HepG2 (cell line): ENCODE measurements around the gene MXD1. TPM values are rescaled to one million over a fixed set of nuclear protein-coding genes. Genes with fewer than 3 reads are reported as not detected.

Experiments
- ATAC-seq: fragments of 200-7000 bp; cut with Tn5 transposase; 3 replicates; pipeline ENCODE4 v1.9.1; 2020; ENCODE audit warnings: mild to moderate bottlenecking, moderate library complexity
- BruUV-seq: library from RNA; stranded (reverse); fragments of 400-500 nt; replicated peaks from 2 replicates; lab custom pipeline; 2021; lab: Mats Ljungman, UMichigan
- CTCF ChIA-PET: fragments of 300-600 bp; formaldehyde crosslinking; extraction: SDS; loops from one replicate; lab custom pipeline; 2021; ENCODE audit warnings: low total read pairs, inconsistent platforms, low intra/inter-chr PET ratio; lab: Yijun Ruan, JAX
- POLR2A ChIA-PET: fragments of 350-600 bp; sonication (Branson Sonifier 250); formaldehyde crosslinking; loops from one replicate; lab custom pipeline; 2020; ENCODE audit warnings: antibody characterized with exemption, inconsistent platforms; lab: Yijun Ruan, JAX
- DNase-seq: peaks from one replicate; pipeline ENCODE4 v3.0.0-alpha.2; 2015; ENCODE audit warnings: low spot score
- FAIRE-seq: peaks from 3 replicates; lab custom pipeline; 2011; peaks lifted over from hg19 to GRCh38; lab: Jason Lieb, UNC
- H2AFZ ChIP-seq: one replicate; pipeline ENCODE4 v1.6.1; 2011; ENCODE audit warnings: low read length, inconsistent platforms
- H3K27ac ChIP-seq: fragments of 300-600 bp; 3 replicates; pipeline ENCODE4 v1.8.0; 2011; ENCODE audit warnings: mixed run types, mild to moderate bottlenecking, mixed read lengths, low read length, inconsistent platforms; ENCODE audit not compliant: insufficient read depth; ENCODE audit errors: extremely low read length
- H3K27me3 ChIP-seq, 2 experiments: fragments of 200-600 bp in 1 of 2; 2 replicates in 1 of 2; 3 replicates in 1 of 2; pipeline versions ENCODE4 v1.6.0 to v1.8.0; 2011; ENCODE audit warnings: low read length in 2 of 2, mild to moderate bottlenecking in 2 of 2, moderate library complexity in 2 of 2, inconsistent platforms in 1 of 2; ENCODE audit not compliant: insufficient read depth in 2 of 2, control insufficient read depth in 1 of 2
- H3K36me3 ChIP-seq, 2 experiments: fragments of 200-600 bp in 1 of 2; replicated peaks in 1 of 2; 2 replicates in 1 of 2; 3 replicates in 1 of 2; pipeline versions ENCODE4 v1.5.1 to v1.8.0; 2011; ENCODE audit warnings: low read length in 2 of 2, inconsistent platforms in 1 of 2; ENCODE audit not compliant: insufficient read depth in 2 of 2, control insufficient read depth in 1 of 2
- H3K4me1 ChIP-seq: 2 replicates; pipeline ENCODE4 v1.5.1; 2012; ENCODE audit warnings: low read length, inconsistent platforms; ENCODE audit not compliant: insufficient read depth
- H3K4me2 ChIP-seq: 2 replicates; pipeline ENCODE4 v1.6.0; 2011; ENCODE audit warnings: low read depth, low read length, inconsistent platforms
- H3K4me3 ChIP-seq, 3 experiments: fragments of 200-600 bp in 1 of 3; sonication (generic), shearing (Covaris generic) in 1 of 3; replicated peaks in 1 of 3; 2 replicates each; pipeline ENCODE4 v1.5.1; 2011 to 2016; ENCODE audit warnings: low read length in 3 of 3, inconsistent platforms in 2 of 3, low read depth in 2 of 3, mild to moderate bottlenecking in 2 of 3, control low read depth in 1 of 3, mixed read lengths in 1 of 3; ENCODE audit not compliant: insufficient read depth in 1 of 3
- H3K79me2 ChIP-seq: one replicate; pipeline ENCODE4 v1.6.1; 2011; ENCODE audit warnings: low read length, inconsistent platforms; ENCODE audit not compliant: insufficient read depth
- H3K9ac ChIP-seq: 2 replicates; pipeline ENCODE4 v1.6.0; 2011; ENCODE audit warnings: mild to moderate bottlenecking, low read depth, low read length, inconsistent platforms; ENCODE audit not compliant: insufficient read depth
- H3K9me3 ChIP-seq: 2 replicates; pipeline ENCODE4 v1.5.1; 2012; ENCODE audit warnings: mild to moderate bottlenecking, low read length
- H4K20me1 ChIP-seq: 2 replicates; pipeline ENCODE4 v1.6.0; 2011; ENCODE audit warnings: inconsistent platforms, mild to moderate bottlenecking, low read length, moderate library complexity; ENCODE audit not compliant: insufficient read depth
- MTF2 ChIP-seq: sonication (generic); formaldehyde crosslinking; IDR thresholded peaks from 2 replicates; pipeline ENCODE4 v1.5.0; 2020; ENCODE audit warnings: missing genetic modification reagents, borderline replicate concordance
- NFRKB ChIP-seq: fragments of 450-650 bp; IDR thresholded peaks from 2 replicates; pipeline ENCODE4 v1.6.1; 2017
- NFYB ChIP-seq: sonication (generic); formaldehyde crosslinking; IDR thresholded peaks from 2 replicates; pipeline ENCODE4 v1.4.0; 2020; ENCODE audit warnings: missing genetic modification reagents
- PHB2 ChIP-seq: fragments of 450-650 bp; IDR thresholded peaks from 2 replicates; pipeline ENCODE4 v1.6.1; 2018; ENCODE audit not compliant: partially characterized antibody
- RFXAP ChIP-seq: sonication (generic); formaldehyde crosslinking; IDR thresholded peaks from 2 replicates; pipeline ENCODE4 v1.4.0; 2020; ENCODE audit warnings: missing genetic modification reagents, borderline replicate concordance
- SMAD3 ChIP-seq: sonication (generic); formaldehyde crosslinking; IDR thresholded peaks from 2 replicates; pipeline ENCODE4 v1.4.0; 2020; ENCODE audit warnings: missing genetic modification reagents
- ZBTB38 ChIP-seq: sonication (generic); formaldehyde crosslinking; IDR thresholded peaks from 2 replicates; pipeline ENCODE4 v1.5.1; 2020; ENCODE audit warnings: mild to moderate bottlenecking, missing genetic modification reagents
- ZNF432 ChIP-seq: sonication (generic); formaldehyde crosslinking; IDR thresholded peaks from 2 replicates; pipeline ENCODE4 v1.5.0; 2020; ENCODE audit warnings: missing genetic modification reagents, mild to moderate bottlenecking, borderline replicate concordance
- ZNF574 ChIP-seq: sonication (generic); formaldehyde crosslinking; IDR thresholded peaks from 2 replicates; pipeline ENCODE4 v1.4.0; 2020; ENCODE audit warnings: missing genetic modification reagents
- ZNF75D ChIP-seq: sonication (generic); formaldehyde crosslinking; IDR thresholded peaks from 2 replicates; pipeline ENCODE4 v1.8.1; 2023; ENCODE audit warnings: missing genetic modification reagents, mild to moderate bottlenecking, borderline replicate concordance
- ZNF768 ChIP-seq: sonication (generic); formaldehyde crosslinking; IDR thresholded peaks from 2 replicates; pipeline ENCODE4 v1.4.0; 2020; ENCODE audit warnings: missing genetic modification reagents
- WGBS: methylation state at CpG from one replicate; pipeline ENCODE4 v1.1.6; 2017; ENCODE audit warnings: low lambda C conversion rate; 5-methylcytosine and 5-hydroxymethylcytosine counted together
- in situ Hi-C: cut with HindIII; loops from 2 replicates; pipeline ENCODE4 v1.10.0; 2017; ENCODE audit warnings: low pct_unique_long_range_greater_than_20kb; ENCODE audit not compliant: extremely low pct_ligation_motif_present
- intact Hi-C: fragments of 100-400 bp; cut with micrococcal nuclease; formaldehyde crosslinking; loops from one replicate; pipeline ENCODE4 v1.10.0; 2022; ENCODE audit not compliant: unreplicated experiment
- polyA plus RNA-seq, 8 experiments: library from polyadenylated mRNA; depleted of rRNA in 3 of 8; stranded (reverse) in 7 of 8; unstranded in 1 of 8; fragments of >200 nt; fragmentation: Illumina TruSeq in 4 of 8; extraction: Trizol in 4 of 8; gene quantifications; 2 replicates each; pipeline versions ENCODE4 v1.2.1 to v1.2.3, GENCODE V29; 2011 to 2016; ENCODE audit warnings: low read depth in 4 of 8, missing spikeins in 1 of 8, mixed read lengths in 1 of 8; ENCODE audit not compliant: insufficient read depth in 1 of 8
- total RNA-seq, 5 experiments: library from RNA; depleted of rRNA; stranded (reverse); fragments of >200 nt; fragmentation: Illumina TruSeq; extraction: Trizol; gene quantifications; 2 replicates each; pipeline ENCODE4 v1.2.3, GENCODE V29; 2016; ENCODE audit warnings: low read depth in 1 of 5

Gene MXD1
- total and polyA plus RNA-seq, 2 of the 13 experiments (the other 11 are each of a cell fraction or from before 2014, with no cell fraction given) = 6.4 to 14.9 TPM

GRCh38 chr2:69966496-69966895 is 51.6 kb downstream of the MXD1 start (continued):
- TF ChIP-seq ZNF432 (no peak), MTF2 (no peak), ZNF75D (CRISPR knock-in tag) (no peak), RFXAP (CRISPR knock-in tag) (no peak), SMAD3 (CRISPR knock-in tag) (no peak), PHB2 (no peak), NFYB (no peak), NFRKB (no peak)

GRCh38 chr2:69968609-69969008 is 53.7 kb downstream of the MXD1 start:
- no peak for FAIRE-seq
- 72% methylated on average over 10 of the region's 10 CpGs for WGBS
- POLR2A ChIA-PET = no interaction called here

More at GRCh38 chr2:69968609-69969008, 53.7 kb downstream of the MXD1 start:
- Histone ChIP-seq H3K9me3 (no peaks in the 10 kb centered on the region), H3K27me3 (no peaks in the 10 kb centered on the region), H2AFZ (no peak overlapping the region), H3K4me2 (peak overlapping the region; percentile 54; the same call in 1 of the 2 replicates), H3K27ac (no peak overlapping the region), H4K20me1 (no peaks in the 10 kb centered on the region), H3K79me2 (no peaks in the 10 kb centered on the region), H3K4me1 (peaks cover 56% of the 10 kb centered on the region), H3K4me3 (0 out of 6 replicates have a peak overlapping the region, but pooled peaks of 1 of the 3 experiments have one; percentile 27), H3K36me3 (no peaks in the 10 kb centered on the region), H3K9ac (no peak overlapping the region)
- CTCF ChIA-PET = no interaction called here
- DNase-seq = no peak
- BruUV-seq = no TSS peak
- intact Hi-C loops = loop anchor here (5.0 kb wide), 1 partner anchor 51 kb away; the partner anchor contains the start of gene MXD1
- TF ChIP-seq ZNF574 (CRISPR knock-in tag) (0 out of 2 replicates have a peak, but pooled peaks have one; percentile 12), ZBTB38 (CRISPR knock-in tag) (no peak), ZNF768 (CRISPR knock-in tag) (peak; percentile 6; the same call in 1 of the 2 replicates)
- ATAC-seq = no peak; the same call in 2 of the 3 replicates
- in situ Hi-C loops = no loop called here
